UCSD-AML1 (cell line): ENCODE data around the gene ST8SIA1.
"Not testable (repeated sequence)": the region's sequence is repeated elsewhere in the genome, so short reads cannot be mapped to it uniquely, and the experiment has no call there.

Experiments
- DNase-seq: peaks from one replicate; lab custom pipeline; 2025; ENCODE audit not compliant: unreplicated experiment; lab: John Stamatoyannopoulos, UW

Gene ST8SIA1

GRCh38 chr12:22180705-22181104 lies 153.8 kb downstream of the ST8SIA1 start:
- DNase-seq: no peak

GRCh38 chr12:22173177-22173576 lies 161.3 kb downstream of the ST8SIA1 start:
- no peak for DNase-seq

DNA sequence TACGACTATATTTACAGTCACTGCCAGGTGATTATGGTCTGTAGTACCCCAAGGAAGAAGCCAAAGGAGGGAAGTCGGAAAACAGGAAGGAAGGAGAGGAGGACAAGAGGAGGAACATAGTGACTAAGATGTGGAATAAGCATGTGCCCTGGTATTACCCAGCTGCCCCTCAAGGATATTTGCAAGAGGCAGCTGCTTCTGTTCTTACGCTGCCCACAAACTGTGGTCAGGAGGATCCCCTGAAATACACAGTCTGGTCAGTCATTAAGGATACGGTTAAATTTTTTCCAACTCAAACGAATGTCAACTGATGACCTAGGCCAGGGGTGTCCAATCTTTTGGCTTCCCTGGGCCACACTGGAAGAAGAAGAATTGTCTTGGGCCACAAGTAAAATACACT lies 162.0 kb downstream of the ST8SIA1 start:
- no peak for DNase-seq

GRCh38 chr12:22169376-22169775 lies 165.1 kb downstream of the ST8SIA1 start:
- DNase-seq: no peak

GRCh38 chr12:22164139-22164538 lies 170.4 kb downstream of the ST8SIA1 start:
- no peak for DNase-seq

- DNase-seq: no peak
Observed at GRCh38 chr12:22163594-22163993, 170.9 kb downstream of the ST8SIA1 start.

DNA sequence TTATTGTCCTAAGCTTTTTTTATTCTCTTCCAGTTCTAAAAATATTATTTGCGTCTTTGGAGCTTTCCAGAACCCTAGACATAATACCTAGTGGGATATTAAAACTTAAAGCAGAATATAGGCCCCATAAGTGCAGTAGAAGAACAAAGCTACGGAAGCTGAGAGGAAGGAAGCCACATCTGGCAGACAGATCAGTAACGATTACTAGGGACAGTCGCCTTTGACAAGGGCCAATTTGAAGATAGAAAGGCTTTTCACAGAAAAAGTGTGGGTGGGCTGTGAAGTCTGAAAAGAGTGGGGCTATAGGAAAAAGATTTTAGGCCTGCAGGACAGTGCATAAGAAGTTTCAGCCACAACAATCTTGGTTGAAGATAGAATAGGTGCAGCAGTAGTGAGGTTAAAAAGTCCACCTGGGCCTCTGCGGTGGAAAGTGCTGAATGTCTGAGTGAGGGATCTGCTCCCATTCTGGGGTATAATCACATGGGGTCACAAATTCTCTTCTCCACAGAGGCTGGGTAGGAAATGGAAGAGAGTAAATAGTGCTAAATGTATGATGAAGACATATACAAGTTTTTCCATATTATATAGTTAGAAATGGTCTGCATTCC lies 174.0 kb downstream of the ST8SIA1 start:
- DNase-seq: no peak

DNA sequence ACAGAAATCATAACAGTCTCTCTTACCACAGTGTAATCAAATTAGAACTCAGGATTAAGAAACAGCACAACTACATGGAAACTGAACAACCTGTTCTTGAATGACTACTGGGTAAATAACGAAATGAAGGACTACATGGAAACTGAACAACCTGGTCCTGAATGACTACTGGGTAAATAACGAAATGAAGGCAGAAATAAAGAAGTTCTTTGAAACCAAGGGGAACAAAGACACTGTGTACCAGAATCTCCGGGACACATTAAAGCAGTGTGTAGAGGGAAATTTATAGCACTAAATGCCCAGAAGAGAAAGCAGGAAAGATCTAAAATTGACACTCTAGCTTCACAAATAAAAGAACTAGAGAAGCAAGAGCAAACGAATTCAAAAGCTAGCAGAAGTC lies 185.2 kb downstream of the ST8SIA1 start:
- DNase-seq: not testable (repeated sequence)

DNA sequence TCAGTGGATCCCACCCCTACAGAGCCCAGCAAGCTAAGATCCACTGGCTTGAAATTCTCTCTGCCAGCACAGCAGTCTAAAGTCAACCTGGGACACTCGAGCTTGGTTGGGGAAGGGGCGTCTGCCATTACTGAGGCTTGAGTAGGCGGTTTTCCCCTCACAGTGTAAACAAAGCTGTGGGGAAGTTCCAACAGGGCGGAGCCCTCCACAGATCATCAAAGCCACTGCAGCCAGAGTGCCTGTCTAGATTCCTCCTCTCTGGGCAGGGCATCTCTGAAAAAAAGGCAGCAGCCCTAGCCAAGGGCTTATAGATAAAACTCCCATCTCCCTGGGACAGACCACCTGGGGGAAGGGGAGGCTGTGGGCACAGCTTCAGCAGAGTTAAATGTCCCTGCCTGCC lies 187.8 kb downstream of the ST8SIA1 start:
- DNase-seq: not testable (repeated sequence)
